ENCODE data around the gene LEMD1.
"Not testable (repeated sequence)": the region's sequence is repeated elsewhere in the genome, so short reads cannot be mapped to it uniquely, and the experiment has no call there.

The LEMD1 gene

GRCh38 chr1:205376739-205377138 lies 45.1 kb downstream of the LEMD1 start:
- DNase-seq: no peak

- DNase-seq: no peak
Measured at GRCh38 chr1:205375835-205376545, 45.9 kb downstream of the LEMD1 start.

GRCh38 chr1:205374210-205375078 lies 47.4 kb downstream of the LEMD1 start:
- DNase-seq: no peak

- DNase-seq: no peak
Measured at GRCh38 chr1:205373798-205374175, 48.1 kb downstream of the LEMD1 start.

GRCh38 chr1:205373022-205373797 lies 48.6 kb downstream of the LEMD1 start:
- no peak for DNase-seq

GRCh38 chr1:205371871-205372660 lies 49.8 kb downstream of the LEMD1 start:
- no peak for DNase-seq

- DNase-seq: no peak
Measured at GRCh38 chr1:205370780-205371179, 51.1 kb downstream of the LEMD1 start.

GRCh38 chr1:205369701-205370123 lies 52.1 kb downstream of the LEMD1 start:
- no peak for DNase-seq

GRCh38 chr1:205368478-205368877 lies 53.4 kb downstream of the LEMD1 start:
- no peak for DNase-seq

GRCh38 chr1:205365945-205366463 lies 55.9 kb downstream of the LEMD1 start:
- no peak for DNase-seq

GRCh38 chr1:205365086-205365485 lies 56.8 kb downstream of the LEMD1 start:
- not testable (repeated sequence) for DNase-seq

- DNase-seq: no peak
Measured at GRCh38 chr1:205360891-205361290, 61.0 kb downstream of the LEMD1 start.

GRCh38 chr1:205359771-205360565 lies 61.9 kb downstream of the LEMD1 start:
- no peak for DNase-seq

GRCh38 chr1:205358579-205358978 lies 63.3 kb downstream of the LEMD1 start:
- no peak for DNase-seq

- no peak for DNase-seq
Measured at GRCh38 chr1:205357567-205357966, 64.3 kb downstream of the LEMD1 start.

- DNase-seq: no peak
Measured at GRCh38 chr1:205356440-205357139, 65.3 kb downstream of the LEMD1 start, which contains the start of gene KLHDC8A. KLHDC8A (minus strand) TSS chr1:205356922; CDS start chr1:205343604, 13,318 bp downstream.

- no peak for DNase-seq
Measured at GRCh38 chr1:205355075-205355453, 66.8 kb downstream of the LEMD1 start.

GRCh38 chr1:205354259-205355074 lies 67.4 kb downstream of the LEMD1 start:
- DNase-seq: peak; percentile 69

GRCh38 chr1:205353612-205354011 lies 68.2 kb downstream of the LEMD1 start:
- DNase-seq: no peak

GRCh38 chr1:205353191-205353590 lies 68.7 kb downstream of the LEMD1 start:
- DNase-seq: no peak

Data from CD4-positive, alpha-beta T cell treated with Interleukin-17A for 1 hour (primary cell).